Hepatocyte (in vitro differentiated cells): ENCODE results near the gene CORO1C.

Experiments
- CTCF ChIP-seq: fragments of 200-600 bp; sonication (generic); IDR thresholded peaks from 2 replicates; pipeline ENCODE4 v1.5.1; 2016; ENCODE audit warnings: antibody characterized with exemption, mild to moderate bottlenecking; ENCODE audit not compliant: poor library complexity
- EZH2 ChIP-seq: fragments of 200-600 bp; sonication (generic); IDR thresholded peaks from 2 replicates; pipeline ENCODE4 v1.6.1; 2016; ENCODE audit warnings: antibody characterized with exemption, mild to moderate bottlenecking, borderline replicate concordance

DNA sequence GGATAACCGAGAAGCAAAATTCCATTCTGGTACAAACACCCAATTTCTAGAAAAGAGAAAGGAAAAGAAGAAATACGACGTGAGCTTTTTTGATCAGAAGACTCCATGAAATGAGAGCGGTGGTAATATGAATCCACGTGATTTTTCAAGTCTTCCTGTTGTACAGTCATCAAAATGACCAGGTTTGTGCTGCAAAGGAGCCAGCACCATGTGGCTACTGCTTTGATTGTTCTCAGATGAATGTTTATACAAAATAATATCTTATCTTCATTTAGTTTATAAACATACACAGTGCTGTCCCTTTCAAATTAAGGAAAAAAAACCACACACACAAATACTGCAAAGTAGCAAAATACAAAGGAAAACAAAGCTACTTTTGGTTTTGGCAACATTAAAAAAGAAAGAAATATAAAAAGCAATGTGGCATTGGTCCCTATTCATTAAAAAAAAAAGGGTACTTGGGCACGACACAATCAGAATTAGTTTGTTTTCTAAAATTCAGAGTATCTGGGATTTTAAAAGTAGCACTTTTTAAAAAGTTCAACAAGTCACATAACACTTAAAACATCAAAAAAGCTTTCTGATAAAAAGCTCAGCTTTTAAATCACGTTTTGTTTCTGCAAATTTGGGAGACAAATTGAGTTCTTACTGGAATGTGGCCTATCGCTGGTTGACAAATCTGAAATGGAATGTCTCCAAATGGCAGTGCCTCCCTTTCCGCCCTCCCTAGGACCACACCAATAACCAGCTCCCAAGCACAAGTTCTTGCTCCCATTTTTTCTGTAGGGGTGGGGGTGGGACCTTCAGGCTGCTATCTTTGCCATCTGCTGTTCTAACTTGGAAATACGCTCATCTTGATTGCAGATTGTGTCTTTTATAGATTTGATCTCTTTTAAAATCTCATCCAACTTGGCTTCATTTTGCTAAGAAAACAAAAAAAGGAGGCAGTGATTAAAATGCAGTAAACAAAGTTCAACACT, 84.4 kb downstream of the CORO1C start:
- TF ChIP-seq CTCF (no peak), EZH2 (no peak)
